Karpas-422 (cell line): ENCODE measurements around the gene ADORA2B. TPM values are rescaled to one million over a fixed set of nuclear protein-coding genes. Genes with fewer than 3 reads are reported as not detected.

Source experiments
- DNase-seq: peaks from one replicate; pipeline ENCODE4 v3.0.0-alpha.2; 2015
- H2AFZ ChIP-seq: fragments of 200-600 bp; sonication (generic); 2 replicates; pipeline ENCODE4 v1.6.1; 2014; ENCODE audit warnings: antibody characterized with exemption, low read length, mixed read lengths
- H3K27ac ChIP-seq: fragments of 200-600 bp; sonication (generic); 2 replicates; pipeline ENCODE4 v1.5.1; 2014; ENCODE audit warnings: mild to moderate bottlenecking, low read length, moderate library complexity
- H3K27me3 ChIP-seq: fragments of 200-600 bp; sonication (generic); 2 replicates; pipeline ENCODE4 v1.6.1; 2014; ENCODE audit warnings: low read length, mixed read lengths
- H3K36me3 ChIP-seq: fragments of 200-600 bp; sonication (generic); 2 replicates; pipeline ENCODE4 v1.6.1; 2014; ENCODE audit warnings: low read length, mixed read lengths; ENCODE audit not compliant: insufficient read depth
- H3K4me1 ChIP-seq: fragments of 200-600 bp; sonication (generic); 2 replicates; pipeline ENCODE4 v1.6.1; 2014; ENCODE audit warnings: mild to moderate bottlenecking, low read length, mixed read lengths
- H3K4me2 ChIP-seq: fragments of 200-600 bp; sonication (generic); 2 replicates; pipeline ENCODE4 v1.6.1; 2014; ENCODE audit warnings: low read length, low read depth, mild to moderate bottlenecking; ENCODE audit not compliant: poor library complexity, severe bottlenecking
- H3K4me3 ChIP-seq: fragments of 200-600 bp; sonication (generic); 2 replicates; pipeline ENCODE4 v1.5.1; 2014; ENCODE audit warnings: mild to moderate bottlenecking, antibody characterized with exemption, low read length, mixed read lengths
- H3K79me2 ChIP-seq: fragments of 200-600 bp; sonication (generic); 2 replicates; pipeline ENCODE4 v1.6.1; 2014; ENCODE audit warnings: mild to moderate bottlenecking, low read length, mixed read lengths
- H3K9ac ChIP-seq: fragments of 200-600 bp; sonication (generic); 2 replicates; pipeline ENCODE4 v1.6.0; 2014; ENCODE audit warnings: low read length
- H3K9me2 ChIP-seq: fragments of 200-600 bp; sonication (generic), shearing (Covaris generic); replicated peaks from 2 replicates; pipeline ENCODE4 v1.6.0; 2014; ENCODE audit warnings: mild to moderate bottlenecking, low read length, moderate library complexity; ENCODE audit not compliant: insufficient read depth
- H3K9me3 ChIP-seq: fragments of 300-700, 200-600 bp; sonication (generic); 2 replicates; pipeline ENCODE4 v1.6.1; 2014; ENCODE audit warnings: low read length, mixed read lengths
- H4K20me1 ChIP-seq: fragments of 200-600 bp; sonication (generic); 2 replicates; pipeline ENCODE4 v1.6.1; 2014; ENCODE audit warnings: mild to moderate bottlenecking, antibody characterized with exemption, low read length, low read depth; ENCODE audit not compliant: insufficient read depth
- total RNA-seq: library from RNA; depleted of rRNA; stranded (reverse); fragments of >200 nt; shearing (Covaris generic); gene quantifications from 2 replicates; pipeline ENCODE4 v1.2.3, GENCODE V29; 2014; ENCODE audit warnings: low replicate concordance

ADORA2B gene
- total RNA-seq, 1 experiment from 2014 or later: not detected

DNA sequence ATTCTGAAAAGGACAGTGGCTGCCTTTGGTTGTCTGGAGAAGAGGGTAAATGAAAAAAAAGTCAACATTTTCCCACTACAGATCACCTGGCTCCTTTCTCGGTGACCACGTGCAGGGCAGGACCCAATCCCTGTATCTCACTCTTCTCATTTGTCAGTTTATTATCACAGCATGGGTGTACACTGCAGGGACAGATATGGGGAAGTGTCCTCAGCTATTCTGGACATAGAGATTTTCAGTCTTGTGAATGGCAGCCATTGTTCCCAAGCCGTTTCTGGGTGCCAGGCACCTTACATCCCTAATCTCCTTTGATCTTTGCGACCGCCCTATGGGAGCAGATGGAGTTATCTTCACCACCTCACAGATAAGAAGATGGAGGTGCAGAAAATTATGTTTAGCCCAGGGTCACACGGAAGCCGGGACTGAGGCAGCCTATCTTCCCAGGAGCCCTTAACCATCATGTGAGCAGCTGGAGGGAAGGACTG lies 7.2 kb downstream of the ADORA2B start:
- H2AFZ ChIP-seq: no peak overlapping the region
- H3K9ac ChIP-seq: no peak overlapping the region
- H3K36me3 ChIP-seq: no peaks in the 10 kb centered on the region
- H3K9me3 ChIP-seq: no peaks in the 10 kb centered on the region
- no peak overlapping the region for H3K4me2 ChIP-seq
- no peaks in the 10 kb centered on the region for H3K9me2 ChIP-seq
- H3K27ac ChIP-seq: no peak overlapping the region
- no peaks in the 10 kb centered on the region for H4K20me1 ChIP-seq
- no peaks in the 10 kb centered on the region for H3K27me3 ChIP-seq
- no peak for DNase-seq
- peaks cover 14% of the 10 kb centered on the region for H3K4me1 ChIP-seq
- no peaks in the 10 kb centered on the region for H3K79me2 ChIP-seq
- H3K4me3 ChIP-seq: no peak overlapping the region

DNA sequence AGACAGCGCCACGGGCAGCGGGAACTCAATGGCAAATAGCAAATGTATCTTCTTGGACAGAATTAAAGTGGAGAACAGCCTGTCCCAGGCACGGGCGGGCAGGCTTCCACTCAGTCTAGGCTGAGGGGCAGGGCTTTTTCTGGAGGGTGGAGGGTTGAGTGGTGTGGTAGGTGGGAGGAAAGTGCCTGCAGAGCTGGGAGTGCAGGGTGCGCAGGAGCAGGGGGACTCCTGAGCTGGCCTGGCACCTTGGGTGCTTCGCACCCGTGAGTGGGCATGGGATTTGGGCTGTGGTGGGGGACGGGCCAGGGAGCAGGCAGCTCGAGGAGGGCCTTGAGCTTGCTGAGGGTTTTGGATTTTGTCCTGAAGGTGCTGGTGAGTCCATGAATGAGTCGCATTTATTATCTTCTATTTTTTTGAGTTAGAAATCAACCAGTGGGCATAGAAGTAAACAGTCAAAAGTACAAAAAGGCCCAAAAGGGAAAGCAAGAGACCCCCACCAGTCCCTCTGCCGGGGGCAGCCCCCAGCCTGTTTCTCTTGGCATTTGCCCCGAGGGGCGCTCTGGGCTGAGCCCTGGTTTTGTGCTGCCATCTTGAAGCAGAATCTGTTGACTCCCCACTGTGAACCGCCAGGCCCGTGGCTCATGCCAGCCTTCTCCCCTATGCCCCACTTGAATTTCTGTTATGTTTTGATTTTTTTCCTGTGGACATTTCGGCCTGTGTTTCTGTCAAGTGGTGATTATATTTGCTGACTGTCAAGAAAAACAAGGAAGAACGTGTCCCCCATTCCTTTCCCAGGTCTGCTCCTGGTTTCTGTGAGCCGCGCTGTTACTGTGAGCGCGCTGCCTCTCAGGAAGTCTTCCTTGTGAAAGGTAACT lies 8.2 kb downstream of the ADORA2B start:
- H2AFZ ChIP-seq: no peak overlapping the region
- DNase-seq: no peak
- no peaks in the 10 kb centered on the region for H3K9me2 ChIP-seq
- peaks cover 14% of the 10 kb centered on the region for H3K4me1 ChIP-seq
- H3K79me2 ChIP-seq: no peaks in the 10 kb centered on the region
- no peak overlapping the region for H3K4me3 ChIP-seq
- H3K36me3 ChIP-seq: no peaks in the 10 kb centered on the region
- no peak overlapping the region for H3K9ac ChIP-seq
- H3K27me3 ChIP-seq: no peaks in the 10 kb centered on the region
- peak overlapping the region; percentile 42 for H3K4me2 ChIP-seq
- no peaks in the 10 kb centered on the region for H3K9me3 ChIP-seq
- no peak overlapping the region for H3K27ac ChIP-seq
- no peaks in the 10 kb centered on the region for H4K20me1 ChIP-seq

DNA sequence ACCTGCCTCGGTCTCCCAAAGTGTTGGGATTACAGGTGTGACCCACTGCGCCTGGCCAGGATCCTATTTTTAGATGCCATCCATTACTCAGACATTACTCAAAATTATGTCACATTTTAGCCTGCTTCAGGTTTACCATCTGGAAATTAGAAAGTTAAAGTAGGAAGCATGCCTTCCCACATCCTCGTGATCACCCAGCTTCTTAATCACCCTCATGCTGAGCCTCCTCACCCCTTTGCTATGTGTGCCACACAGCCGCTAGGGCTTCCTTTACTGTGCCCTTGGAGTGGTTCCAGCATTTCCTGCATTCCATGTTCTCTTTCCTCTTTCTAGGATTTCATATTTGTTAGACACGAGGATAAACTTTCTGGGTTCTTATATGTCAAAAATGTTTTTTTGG lies 9.3 kb downstream of the ADORA2B start:
- Histone ChIP-seq H3K9me2 (no peaks in the 10 kb centered on the region), H3K36me3 (no peaks in the 10 kb centered on the region), H4K20me1 (no peaks in the 10 kb centered on the region), H3K9me3 (no peaks in the 10 kb centered on the region), H3K79me2 (no peaks in the 10 kb centered on the region), H3K4me2 (peak overlapping the region; percentile 42), H3K27me3 (no peaks in the 10 kb centered on the region), H3K9ac (no peak overlapping the region), H3K4me3 (no peak overlapping the region), H3K4me1 (peaks cover 24% of the 10 kb centered on the region), H2AFZ (no peak overlapping the region), H3K27ac (no peak overlapping the region)
- DNase-seq: no peak

DNA sequence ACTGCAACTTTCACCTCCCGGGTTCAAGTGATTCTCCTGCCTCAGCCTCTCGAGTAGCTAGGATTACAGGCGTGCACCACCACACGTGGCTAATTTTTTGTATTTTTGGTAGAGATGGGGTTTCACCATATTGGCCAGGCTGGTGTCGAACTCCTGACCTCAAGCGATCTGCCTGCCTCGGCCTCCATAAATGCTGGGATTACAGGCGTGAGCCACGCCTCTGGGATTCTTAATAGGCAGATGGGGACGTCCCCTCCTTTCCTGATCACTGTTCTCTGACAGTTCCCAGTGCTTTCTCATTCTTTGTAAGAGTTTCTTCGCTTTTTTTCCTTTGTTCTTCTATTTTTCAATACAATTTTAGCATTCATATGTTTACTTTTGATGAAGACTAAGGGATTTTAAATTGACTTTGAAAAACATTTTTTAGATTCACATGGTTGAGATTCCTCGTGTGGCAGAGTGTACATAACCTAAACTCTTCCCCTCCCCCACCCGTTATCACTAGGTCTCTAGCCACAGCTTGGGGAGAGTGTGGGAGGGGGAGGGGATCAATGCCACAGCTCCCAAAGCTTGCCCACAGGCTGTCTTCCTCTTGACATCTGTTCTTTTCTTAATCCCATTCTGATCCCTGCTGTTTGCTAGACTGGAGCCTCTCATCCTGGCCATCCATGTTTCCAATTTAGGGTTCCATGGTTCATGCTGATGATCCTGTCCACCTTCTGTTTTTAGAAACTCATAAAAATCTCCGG lies 11.0 kb downstream of the ADORA2B start:
- no peak overlapping the region for H3K9ac ChIP-seq
- H2AFZ ChIP-seq: no peak overlapping the region
- H3K9me2 ChIP-seq: no peaks in the 10 kb centered on the region
- H3K9me3 ChIP-seq: no peaks in the 10 kb centered on the region
- no peaks in the 10 kb centered on the region for H3K36me3 ChIP-seq
- no peaks in the 10 kb centered on the region for H4K20me1 ChIP-seq
- no peak for DNase-seq
- H3K79me2 ChIP-seq: no peaks in the 10 kb centered on the region
- no peak overlapping the region for H3K4me2 ChIP-seq
- no peaks in the 10 kb centered on the region for H3K27me3 ChIP-seq
- no peak overlapping the region for H3K27ac ChIP-seq
- peaks cover 31% of the 10 kb centered on the region for H3K4me1 ChIP-seq
- no peak overlapping the region for H3K4me3 ChIP-seq

DNA sequence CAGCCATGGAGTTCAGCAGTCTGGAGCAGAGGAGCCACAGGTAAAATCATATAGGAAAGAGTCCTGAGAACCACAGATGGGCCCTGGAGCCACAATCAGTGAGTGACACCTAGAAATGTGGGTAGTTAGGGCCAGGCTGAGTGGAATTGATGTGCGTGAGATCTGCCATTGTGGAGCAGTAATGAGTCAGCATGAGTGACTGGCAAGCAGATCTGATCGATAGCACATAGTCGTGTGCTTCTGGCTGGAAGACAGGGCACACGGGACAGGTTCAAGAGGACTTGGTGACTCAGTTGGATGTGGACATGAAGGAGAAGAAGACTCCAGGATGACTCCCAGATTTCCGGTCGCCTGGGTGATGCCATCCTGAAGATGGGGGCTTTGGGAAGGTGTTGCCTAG lies 12.3 kb downstream of the ADORA2B start:
- H3K27ac ChIP-seq: no peak overlapping the region
- no peaks in the 10 kb centered on the region for H3K79me2 ChIP-seq
- no peak overlapping the region for H2AFZ ChIP-seq
- H3K36me3 ChIP-seq: no peaks in the 10 kb centered on the region
- H4K20me1 ChIP-seq: no peaks in the 10 kb centered on the region
- H3K9me3 ChIP-seq: no peaks in the 10 kb centered on the region
- H3K9ac ChIP-seq: no peak overlapping the region
- no peaks in the 10 kb centered on the region for H3K9me2 ChIP-seq
- no peak for DNase-seq
- H3K27me3 ChIP-seq: no peaks in the 10 kb centered on the region
- peaks cover 31% of the 10 kb centered on the region for H3K4me1 ChIP-seq
- no peak overlapping the region for H3K4me3 ChIP-seq
- H3K4me2 ChIP-seq: no peak overlapping the region

DNA sequence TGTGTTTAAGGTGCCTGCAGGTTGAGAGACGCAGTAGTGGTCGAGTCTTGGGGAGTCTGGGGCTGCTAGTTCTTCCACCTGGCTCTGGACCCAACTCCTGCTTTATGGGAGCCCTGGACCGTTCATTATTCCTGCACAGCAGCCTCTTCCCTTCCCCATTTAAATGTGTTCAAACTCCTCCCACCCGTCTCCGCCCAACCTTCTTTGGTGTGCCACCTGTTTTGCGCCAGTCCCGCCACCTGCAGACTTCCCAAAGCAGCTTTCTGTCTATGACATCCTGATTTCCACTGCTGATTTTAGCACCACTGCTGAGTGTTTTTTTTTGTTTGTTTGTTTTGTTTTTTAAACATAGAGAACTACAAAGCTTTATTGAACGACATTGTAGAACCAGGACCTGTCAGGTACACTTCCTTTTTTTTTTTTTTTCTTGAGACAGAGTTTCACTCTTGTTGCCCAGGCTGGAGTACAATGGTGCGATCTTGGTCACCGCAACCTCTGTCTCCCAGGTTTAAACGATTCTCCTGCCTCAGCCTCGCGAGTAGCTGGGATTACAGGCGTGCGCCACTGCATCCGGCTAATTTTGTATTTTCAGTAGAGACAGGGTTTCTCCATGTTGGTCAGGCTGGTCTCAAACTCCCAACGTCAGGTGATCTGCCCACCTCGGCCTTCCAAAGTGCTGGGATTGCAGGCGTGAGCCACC lies 12.8 kb downstream of the ADORA2B start:
- no peak overlapping the region for H3K4me3 ChIP-seq
- H3K79me2 ChIP-seq: no peaks in the 10 kb centered on the region
- H3K4me1 ChIP-seq: peaks cover 31% of the 10 kb centered on the region
- no peaks in the 10 kb centered on the region for H3K36me3 ChIP-seq
- no peak overlapping the region for H3K4me2 ChIP-seq
- H4K20me1 ChIP-seq: no peaks in the 10 kb centered on the region
- no peaks in the 10 kb centered on the region for H3K9me3 ChIP-seq
- DNase-seq: no peak
- no peaks in the 10 kb centered on the region for H3K9me2 ChIP-seq
- H3K27me3 ChIP-seq: no peaks in the 10 kb centered on the region
- H3K27ac ChIP-seq: no peak overlapping the region
- H2AFZ ChIP-seq: no peak overlapping the region
- H3K9ac ChIP-seq: no peak overlapping the region

DNA sequence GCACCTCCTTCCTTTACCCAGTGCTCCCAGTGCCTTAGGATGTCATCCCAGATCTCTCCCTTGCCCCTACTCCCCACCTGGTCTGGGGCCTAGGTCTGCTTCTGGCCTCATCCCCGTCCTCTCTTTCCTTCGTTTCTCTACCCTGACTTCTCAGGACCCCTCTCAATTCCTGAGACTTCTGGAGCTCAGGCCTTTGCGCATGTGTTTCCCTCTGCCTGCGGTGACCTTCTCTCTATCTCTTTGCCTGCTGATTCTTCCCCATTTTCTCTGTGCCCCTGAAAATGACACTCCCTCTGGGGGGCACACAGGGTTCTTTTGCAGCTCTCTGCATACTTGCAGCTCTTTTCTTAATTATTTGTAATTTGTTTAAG lies 13.5 kb downstream of the ADORA2B start:
- Histone ChIP-seq H3K9me3 (no peaks in the 10 kb centered on the region), H3K27me3 (no peaks in the 10 kb centered on the region), H3K9me2 (no peaks in the 10 kb centered on the region), H3K9ac (peak overlapping the region; percentile 3; the same call in 1 of the 2 replicates), H3K4me3 (no peak overlapping the region), H3K79me2 (no peaks in the 10 kb centered on the region), H2AFZ (no peak overlapping the region), H4K20me1 (no peaks in the 10 kb centered on the region), H3K36me3 (no peaks in the 10 kb centered on the region), H3K4me1 (peaks cover 28% of the 10 kb centered on the region), H3K4me2 (peak overlapping the region; percentile 46), H3K27ac (no peak overlapping the region; the same call in 1 of the 2 replicates)
- no peak for DNase-seq

DNA sequence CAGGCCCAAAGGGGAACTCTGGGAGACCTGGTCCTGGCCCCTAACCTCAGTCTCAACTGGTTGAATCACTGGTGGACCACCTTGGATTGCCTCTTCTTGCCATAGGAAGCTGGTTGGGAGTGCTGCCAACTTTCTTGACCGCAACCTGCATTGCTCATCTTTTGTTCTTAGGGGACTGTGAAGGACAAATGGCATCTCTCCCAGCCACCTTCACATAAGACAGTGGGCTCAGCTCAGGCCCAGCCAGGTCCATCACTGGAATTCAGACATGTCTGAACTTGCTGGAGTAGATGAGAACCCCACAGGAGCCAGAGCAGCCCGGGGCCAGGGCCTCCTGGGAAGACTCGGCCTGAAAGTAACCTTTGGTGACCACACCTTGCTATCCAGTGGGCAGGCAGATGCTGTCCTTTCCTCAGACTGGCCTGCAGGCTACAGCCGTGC lies 18.8 kb downstream of the ADORA2B start:
- Histone ChIP-seq H3K4me1 (peaks cover 24% of the 10 kb centered on the region), H3K4me3 (no peak overlapping the region), H3K36me3 (no peaks in the 10 kb centered on the region), H3K4me2 (no peak overlapping the region), H3K27ac (no peak overlapping the region), H3K9me2 (no peaks in the 10 kb centered on the region), H4K20me1 (no peaks in the 10 kb centered on the region), H3K79me2 (no peaks in the 10 kb centered on the region), H3K27me3 (no peaks in the 10 kb centered on the region), H2AFZ (no peak overlapping the region), H3K9ac (no peak overlapping the region), H3K9me3 (no peaks in the 10 kb centered on the region)
- no peak for DNase-seq
